HCT116 (cell line): ENCODE measurements around the gene LIG3. TPM values are rescaled to one million over a fixed set of nuclear protein-coding genes. Genes with fewer than 3 reads are reported as not detected.

Experiments used
- ATAC-seq: fragments of 200-7000 bp; cut with Tn5 transposase; 2 replicates; pipeline ENCODE4 v1.9.1; 2020; ENCODE audit warnings: mild to moderate bottlenecking, moderate library complexity
- BruUV-seq: library from RNA; stranded (reverse); fragments of 400-500 nt; replicated peaks from 2 replicates; lab custom pipeline; 2021; lab: Mats Ljungman, UMichigan
- CTCF ChIA-PET: fragments of 300-600 bp; sonication (Branson Sonifier 250); formaldehyde crosslinking; loops from one replicate; lab custom pipeline; 2021; ENCODE audit warnings: antibody characterized with exemption; lab: Charles Lee
- POLR2A ChIA-PET: fragments of 300-600, 350-600 bp; sonication (Branson Sonifier 250); formaldehyde crosslinking; loops from one replicate; lab custom pipeline; 2021; ENCODE audit warnings: antibody characterized with exemption; lab: Charles Lee
- RAD21 ChIA-PET, 2 experiments: fragments of 300-600 bp; sonication (Branson Sonifier 250); formaldehyde crosslinking; loops; one replicate each; lab custom pipeline; 2023; ENCODE audit warnings: low total read pairs in 2 of 2; ENCODE audit not compliant: uncharacterized antibody in 2 of 2, unreplicated experiment in 2 of 2, low non-redundant PET in 1 of 2; lab: Charles Lee
- DNase-seq: peaks from one replicate; pipeline ENCODE4 v3.0.0-alpha.2; 2010; ENCODE audit warnings: low read depth, low spot score
- H2AFZ ChIP-seq: fragments of 200-600 bp; shearing (Covaris generic), sonication (generic); 2 replicates; pipeline ENCODE4 v1.6.1; 2017; ENCODE audit warnings: low read depth, mixed run types, mixed read lengths, antibody characterized with exemption, low read length; ENCODE audit not compliant: poor library complexity, severe bottlenecking
- H3K27ac ChIP-seq: 2 replicates; pipeline ENCODE4 v1.5.1; 2012; ENCODE audit warnings: low read depth, low read length
- H3K27me3 ChIP-seq: fragments of 200-600 bp; sonication (generic); 2 replicates; pipeline ENCODE4 v1.6.1; 2016; ENCODE audit warnings: mixed run types, low read length, mixed read lengths; ENCODE audit not compliant: insufficient read depth
- H3K36me3 ChIP-seq, 2 experiments: fragments of 200-500 bp in 1 of 2; fragments of 200-600 bp in 1 of 2; sonication (Bioruptor generic) in 1 of 2; sonication (generic) in 1 of 2; 2 replicates each; pipeline versions ENCODE4 v1.5.1 to v1.6.1; 2014 to 2016; ENCODE audit warnings: low read length in 2 of 2, inconsistent platforms in 1 of 2, mixed read lengths in 1 of 2, mixed run types in 1 of 2; ENCODE audit not compliant: insufficient read depth in 2 of 2, control insufficient read depth in 1 of 2
- H3K4me1 ChIP-seq, 2 experiments: fragments of 200-600 bp in 1 of 2; sonication (generic) in 1 of 2; 2 replicates each; pipeline versions ENCODE4 v1.5.1 to v1.6.1; 2012 to 2017; ENCODE audit warnings: low read length in 2 of 2, inconsistent platforms in 1 of 2, mild to moderate bottlenecking in 1 of 2, mixed read lengths in 1 of 2, mixed run types in 1 of 2, moderate library complexity in 1 of 2; ENCODE audit not compliant: insufficient read depth in 2 of 2, control insufficient read depth in 1 of 2
- H3K4me2 ChIP-seq: fragments of 200-600 bp; sonication (generic); 2 replicates; pipeline ENCODE4 v1.6.1; 2017; ENCODE audit warnings: mixed run types, low read length, mixed read lengths
- H3K4me3 ChIP-seq, 2 experiments: fragments of 200-600 bp in 1 of 2; sonication (generic) in 1 of 2; replicated peaks in 1 of 2; 2 replicates each; pipeline ENCODE4 v1.5.1; 2011 to 2016; ENCODE audit warnings: low read length in 2 of 2, control low read depth in 1 of 2, low read depth in 1 of 2, mild to moderate bottlenecking in 1 of 2, mixed read lengths in 1 of 2, mixed run types in 1 of 2
- H3K79me2 ChIP-seq: fragments of 200-600 bp; sonication (generic); 2 replicates; pipeline ENCODE4 v1.6.1; 2017; ENCODE audit warnings: mild to moderate bottlenecking, mixed run types, low read length, moderate library complexity, mixed read lengths; ENCODE audit not compliant: insufficient read depth
- H3K9ac ChIP-seq: fragments of 200-600 bp; sonication (generic); 2 replicates; pipeline ENCODE4 v1.6.1; 2016; ENCODE audit warnings: low read length, mixed read lengths
- H3K9me2 ChIP-seq: fragments of 200-600 bp; sonication (generic), shearing (Covaris generic); 2 replicates; pipeline ENCODE4 v1.6.1; 2017; ENCODE audit warnings: mixed run types, mild to moderate bottlenecking, moderate library complexity; ENCODE audit not compliant: insufficient read depth
- H3K9me3 ChIP-seq, 2 experiments: fragments of 200-500 bp in 1 of 2; fragments of 200-600 bp in 1 of 2; sonication (Bioruptor generic) in 1 of 2; sonication (generic) in 1 of 2; 2 replicates each; pipeline ENCODE4 v1.6.1; 2014 to 2017; ENCODE audit warnings: low read length in 2 of 2, mixed read lengths in 2 of 2, inconsistent platforms in 1 of 2, low read depth in 1 of 2, mild to moderate bottlenecking in 1 of 2, mixed run types in 1 of 2, moderate library complexity in 1 of 2; ENCODE audit not compliant: control insufficient read depth in 1 of 2, insufficient read depth in 1 of 2
- H4K20me1 ChIP-seq: fragments of 200-600 bp; sonication (generic), shearing (Covaris generic); 2 replicates; pipeline ENCODE4 v1.6.1; 2017; ENCODE audit warnings: mixed run types, mild to moderate bottlenecking, moderate library complexity; ENCODE audit not compliant: insufficient read depth
- CBX3 ChIP-seq: IDR thresholded peaks from 2 replicates; pipeline ENCODE4 v1.6.1; 2012; ENCODE audit warnings: low read depth
- CEBPB ChIP-seq: IDR thresholded peaks from 2 replicates; pipeline ENCODE4 v1.6.1; 2012; ENCODE audit warnings: low read depth
- CTCF ChIP-seq, 3 experiments: fragments of 200-600 bp in 1 of 3; sonication (generic) in 1 of 3; IDR thresholded peaks in 2 of 3; conservative IDR thresholded peaks in 1 of 3; 2 replicates each; pipeline ENCODE4 v1.5.1; 2012 to 2017; ENCODE audit warnings: low read depth in 2 of 3, low read length in 2 of 3, antibody characterized with exemption in 1 of 3, borderline replicate concordance in 1 of 3, control low read depth in 1 of 3, mild to moderate bottlenecking in 1 of 3, mixed read lengths in 1 of 3, mixed run types in 1 of 3, moderate library complexity in 1 of 3; ENCODE audit not compliant: insufficient read depth in 1 of 3
- EGR1 ChIP-seq: IDR thresholded peaks from 2 replicates; pipeline ENCODE4 v1.6.1; 2012; ENCODE audit warnings: low read depth
- ELF1 ChIP-seq: IDR thresholded peaks from 2 replicates; pipeline ENCODE4 v1.6.1; 2012; ENCODE audit warnings: low read depth, borderline replicate concordance
- EZH2 ChIP-seq: fragments of 200-600 bp; sonication (generic); IDR thresholded peaks from 2 replicates; pipeline ENCODE4 v1.6.1; 2017; ENCODE audit warnings: antibody characterized with exemption, mixed run types
- FOSL1 ChIP-seq: IDR thresholded peaks from 2 replicates; pipeline ENCODE4 v1.6.1; 2012; ENCODE audit warnings: low read depth
- POLR2A ChIP-seq: IDR thresholded peaks from 2 replicates; pipeline ENCODE4 v1.7.0; 2011; ENCODE audit warnings: borderline replicate concordance; ENCODE audit not compliant: insufficient read depth, insufficient read length; ENCODE audit errors: extremely low read depth
- POLR2AphosphoS5 ChIP-seq: IDR thresholded peaks from 2 replicates; pipeline ENCODE4 v1.6.1; 2011; ENCODE audit warnings: mild to moderate bottlenecking, low read depth, low read length, moderate library complexity
- RAD21 ChIP-seq: IDR thresholded peaks from 2 replicates; pipeline ENCODE4 v1.6.1; 2012; ENCODE audit warnings: low read depth, mild to moderate bottlenecking
- REST ChIP-seq: IDR thresholded peaks from 2 replicates; pipeline ENCODE4 v1.6.1; 2012; ENCODE audit warnings: low read depth
- SIN3A ChIP-seq: IDR thresholded peaks from 2 replicates; pipeline ENCODE4 v1.6.1; 2012; ENCODE audit warnings: low read depth
- SP1 ChIP-seq: IDR thresholded peaks from 2 replicates; pipeline ENCODE4 v1.6.1; 2012; ENCODE audit warnings: low read depth
- TCF7L2 ChIP-seq: IDR thresholded peaks from 2 replicates; pipeline ENCODE4 v1.7.0; 2011; ENCODE audit warnings: borderline replicate concordance, inconsistent platforms; ENCODE audit not compliant: insufficient read depth, insufficient read length; ENCODE audit errors: extremely low read depth
- YY1 ChIP-seq: IDR thresholded peaks from 2 replicates; pipeline ENCODE4 v1.6.1; 2011; ENCODE audit warnings: low read length, low read depth, moderate library complexity, mild to moderate bottlenecking; ENCODE audit not compliant: insufficient replicate concordance; ENCODE audit errors: extremely low read depth
- ZNF274 ChIP-seq: fragments of 200-500 bp; sonication (Bioruptor generic); IDR thresholded peaks from 2 replicates; pipeline ENCODE4 v1.6.1; 2014; ENCODE audit warnings: mild to moderate bottlenecking, low read depth, low read length, inconsistent platforms
- intact Hi-C: fragments of 100-400 bp; cut with micrococcal nuclease; formaldehyde crosslinking; loops from 2 replicates; pipeline ENCODE4 v1.10.0; 2022
- total RNA-seq: library from RNA; stranded (reverse); gene quantifications from one replicate; pipeline ENCODE4 v1.2.1, GENCODE V29; 2021; ENCODE audit not compliant: unreplicated experiment
- TF ChIP-seq, protein P1 (sequence below): IDR thresholded peaks from 2 replicates; pipeline ENCODE4 v1.6.1; 2012

Gene LIG3
- total RNA-seq, 1 experiment from 2014 or later = 49.4 TPM

GRCh38 chr17:35050170-35050569 is 69.9 kb downstream of the LIG3 start:
- RAD21 ChIA-PET = no interaction called here
- H3K27me3 ChIP-seq = no peaks in the 10 kb centered on the region
- H3K36me3 ChIP-seq = no peaks in the 10 kb centered on the region
- intact Hi-C loops = no loop called here
- H3K4me3 ChIP-seq = no peak overlapping the region
- H3K4me2 ChIP-seq = no peak overlapping the region
- H3K9me2 ChIP-seq = no peaks in the 10 kb centered on the region
- no peaks in the 10 kb centered on the region for H3K9me3 ChIP-seq
- TF ChIP-seq ELF1 = no peak
- TF ChIP-seq POLR2AphosphoS5 = no peak
- no peak for TF ChIP-seq SIN3A
- no peak for TF ChIP-seq FOSL1
- TF ChIP-seq, all 23 proteins: peak for 0
- ATAC-seq = no peak
- H2AFZ ChIP-seq = no peak overlapping the region
- H3K27ac ChIP-seq = no peak overlapping the region
- ChIA-PET POLR2A (no interaction called here), CTCF (no interaction called here)
- H3K4me1 ChIP-seq = peaks cover 0 to 11% of the 10 kb centered on the region in 2 experiments; a peak in 1 of 4 replicates
- no peaks in the 10 kb centered on the region for H4K20me1 ChIP-seq
- BruUV-seq = no TSS peak
- no peak overlapping the region for H3K9ac ChIP-seq
- peaks cover 20% of the 10 kb centered on the region for H3K79me2 ChIP-seq
- no peak for DNase-seq

- Histone ChIP-seq H3K4me2 (no peak overlapping the region), H3K79me2 (peaks cover 20% of the 10 kb centered on the region)
- TF ChIP-seq CBX3 (no peak), POLR2A (no peak), CEBPB (no peak), TCF7L2 (no peak), ZNF274 (no peak), YY1 (no peak), RAD21 (no peak), POLR2AphosphoS5 (no peak), SP1 (no peak), EGR1 (no peak), CTCF (IDR thresholded peaks at IDR 0.05 in 2 of 3, conservative IDR thresholded peaks at IDR 0.05 in 1 of 3; ENCODE audit: borderline replicate concordance in 1 of 3, insufficient read depth in 1 of 3, low read depth in 2 of 3, low read length in 2 of 3) (no peak), EZH2 (no peak), SIN3A (no peak), REST (no peak)
- TF ChIP-seq, protein P1, sequence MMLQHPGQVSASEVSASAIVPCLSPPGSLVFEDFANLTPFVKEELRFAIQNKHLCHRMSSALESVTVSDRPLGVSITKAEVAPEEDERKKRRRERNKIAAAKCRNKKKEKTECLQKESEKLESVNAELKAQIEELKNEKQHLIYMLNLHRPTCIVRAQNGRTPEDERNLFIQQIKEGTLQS = no peak
These were observed 70.9 kb downstream of the LIG3 start for GRCh38 chr17:35051183-35051578.

More at GRCh38 chr17:35051183-35051578, 70.9 kb downstream of the LIG3 start:
- Histone ChIP-seq H3K27me3 (no peaks in the 10 kb centered on the region), H2AFZ (no peak overlapping the region), H4K20me1 (no peaks in the 10 kb centered on the region), H3K9ac (no peak overlapping the region), H3K9me2 (no peaks in the 10 kb centered on the region), H3K4me1 (peaks cover 3 to 11% of the 10 kb centered on the region in 2 experiments; a peak in 2 of 4 replicates), H3K4me3 (no peak overlapping the region), H3K36me3 (no peaks in the 10 kb centered on the region), H3K9me3 (no peaks in the 10 kb centered on the region), H3K27ac (no peak overlapping the region)
- no TSS peak for BruUV-seq
- ChIA-PET POLR2A (no interaction called here), RAD21 (no interaction called here), CTCF (no interaction called here)
- DNase-seq (no peak), ATAC-seq (no peak)
- intact Hi-C loops = no loop called here
